ENCODE data around the gene LY6G6F. TPM values are rescaled to one million over a fixed set of nuclear protein-coding genes. Genes with fewer than 3 reads are reported as not detected.
"Not testable (repeated sequence)": the region's sequence is repeated elsewhere in the genome, so short reads cannot be mapped to it uniquely, and the experiment has no call there.

Gene LY6G6F
- total RNA-seq, 1 donor from 2014 or later = not detected

DNA sequence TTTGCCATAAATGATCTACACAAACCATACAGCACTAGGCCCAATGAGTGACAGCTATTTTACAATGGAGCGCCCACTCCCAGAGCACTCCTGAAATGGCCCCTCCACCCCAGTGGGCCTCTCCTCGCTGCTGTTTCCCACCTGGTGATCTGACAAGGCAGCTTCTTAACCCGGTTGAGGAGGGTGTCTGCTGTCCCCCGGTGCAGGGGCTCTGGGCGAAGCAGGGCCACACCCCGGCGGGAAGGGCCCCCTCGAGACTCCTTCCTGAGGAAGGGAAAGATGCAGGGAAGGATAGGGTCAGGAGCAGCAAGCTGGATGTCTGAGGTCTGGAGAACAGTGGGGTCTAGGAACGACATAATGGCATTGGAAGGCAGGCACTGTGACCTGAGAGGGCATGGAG lies 13.8 kb upstream of the LY6G6F start:
- ATAC-seq (no peak), DNase-seq (ENCODE audit: missing footprints) (no peak)
- intact Hi-C loops (cut with DNase I) = no loop called here

DNA sequence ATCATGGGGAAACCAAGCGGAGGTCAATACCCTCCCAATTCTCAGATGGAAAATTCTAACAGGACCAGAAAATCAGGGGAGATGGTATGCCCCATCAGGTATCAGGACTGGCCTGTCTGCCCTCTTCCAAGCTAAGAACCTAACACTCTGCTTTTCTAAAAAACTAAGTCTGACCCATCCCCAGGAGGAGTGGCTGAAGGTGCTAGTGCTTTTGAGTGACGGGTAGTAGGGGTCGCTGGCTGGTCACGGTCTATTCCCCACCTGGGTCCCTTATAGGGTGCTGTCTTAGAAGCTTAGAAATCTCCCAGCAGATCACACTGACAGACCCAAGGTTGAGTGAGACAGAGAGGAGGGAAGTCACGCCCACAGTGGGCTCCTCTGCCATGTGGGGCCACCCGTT lies 13.1 kb upstream of the LY6G6F start:
- intact Hi-C loops (cut with DNase I) = no loop called here
- ATAC-seq (no peak), DNase-seq (ENCODE audit: missing footprints) (no peak)

DNA sequence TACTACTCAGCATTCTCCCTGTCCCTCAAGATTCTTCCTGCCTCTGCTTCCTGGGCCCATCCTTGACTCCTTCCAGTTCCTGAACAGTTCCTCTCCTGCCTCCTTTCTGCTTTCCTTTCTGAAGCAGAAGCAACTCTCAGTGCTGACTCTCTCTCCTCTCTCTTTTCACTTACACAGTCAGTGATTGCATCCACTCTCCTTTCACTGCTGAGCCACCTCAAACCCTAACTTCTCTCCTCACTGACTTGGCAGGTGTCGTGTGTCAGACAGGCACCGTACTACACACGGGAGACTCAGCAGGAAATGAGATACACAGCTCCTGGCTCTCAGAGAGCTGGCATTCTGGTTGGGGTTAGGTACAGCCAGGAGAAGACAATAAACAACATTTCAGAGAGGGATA lies 9.1 kb upstream of the LY6G6F start:
- intact Hi-C loops (cut with DNase I) = no loop called here
- ATAC-seq = no peak
- DNase-seq (ENCODE audit: missing footprints) = no peak

DNA sequence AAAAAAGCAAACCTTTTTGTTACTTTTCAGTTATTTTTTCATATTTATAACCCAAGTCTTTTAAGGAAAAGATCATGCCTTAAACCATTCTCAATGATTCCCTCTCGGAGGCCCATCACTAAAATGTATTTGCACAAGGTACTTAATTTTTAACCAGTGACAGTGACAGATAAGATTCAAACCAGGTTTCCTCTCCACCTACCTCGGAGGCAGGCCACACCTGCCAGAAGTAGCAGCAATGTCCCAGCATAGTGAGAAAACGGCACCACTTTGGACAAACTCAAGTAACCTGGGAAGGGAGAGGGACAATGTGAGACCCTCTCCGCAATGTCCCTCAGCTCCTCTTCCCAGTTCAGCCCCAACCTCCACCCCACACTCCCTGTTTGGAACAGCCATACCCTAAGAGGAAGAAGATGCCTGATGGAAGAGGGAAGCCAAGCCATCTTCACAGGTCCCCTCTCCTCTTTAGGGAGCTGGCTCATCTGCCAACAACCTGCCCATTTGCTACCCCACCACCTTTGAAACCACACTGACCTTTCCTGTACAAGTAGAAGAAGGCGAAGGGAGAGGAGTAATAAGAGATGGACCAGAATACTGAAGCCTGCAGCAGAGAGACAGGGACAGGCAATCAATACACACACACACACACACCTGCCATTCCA lies 5.8 kb upstream of the LY6G6F start:
- ATAC-seq (no peak), DNase-seq (ENCODE audit: missing footprints) (no peak)
- intact Hi-C loops (cut with DNase I) = loop anchor here (5.0 kb wide), 1 partner anchor 79 kb away; the partner anchor contains the start of gene PRRC2A

DNA sequence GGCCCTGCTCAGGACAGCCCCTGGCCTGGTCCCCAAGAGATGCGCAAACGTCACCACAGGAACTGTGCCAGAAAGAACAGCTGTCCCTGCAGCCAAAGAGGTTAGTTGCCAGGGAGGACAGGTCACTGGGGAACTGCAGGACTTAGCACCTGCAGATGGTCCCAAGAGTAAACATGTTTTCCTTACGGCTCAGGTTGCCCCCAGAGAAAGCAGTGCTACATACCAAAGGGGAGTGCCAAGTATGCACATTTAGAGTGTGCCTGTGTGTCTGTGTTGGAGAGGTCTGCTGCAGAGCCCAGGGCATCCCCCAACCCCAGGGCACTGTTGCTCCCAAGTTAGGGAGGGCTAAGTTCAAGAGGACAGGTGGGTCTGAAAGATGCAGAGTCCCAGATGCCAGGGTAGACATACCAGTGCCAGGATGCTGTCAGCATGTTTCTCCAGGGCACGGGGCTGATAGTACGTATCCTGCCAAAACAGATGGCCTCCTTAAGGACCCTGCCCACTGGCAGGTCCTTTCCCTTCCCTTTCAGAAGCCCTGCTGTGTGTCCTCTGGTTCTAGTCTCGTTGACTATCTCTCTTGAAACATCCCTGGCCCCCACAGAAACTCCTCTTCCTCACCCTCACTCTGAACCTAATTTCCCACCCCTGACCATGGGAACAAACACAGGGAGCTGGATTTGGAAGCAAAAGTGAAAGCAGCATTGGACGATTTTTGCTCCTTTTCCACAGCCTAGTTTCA lies 4.8 kb upstream of the LY6G6F start:
- DNase-seq (ENCODE audit: missing footprints) (no peak), ATAC-seq (no peak)
- intact Hi-C loops (cut with DNase I) = loop anchor here (2.0 to 5.0 kb wide), 3 partner anchors 29 to 80 kb away; partner anchors contain the start of genes CSNK2B and PRRC2A

DNA sequence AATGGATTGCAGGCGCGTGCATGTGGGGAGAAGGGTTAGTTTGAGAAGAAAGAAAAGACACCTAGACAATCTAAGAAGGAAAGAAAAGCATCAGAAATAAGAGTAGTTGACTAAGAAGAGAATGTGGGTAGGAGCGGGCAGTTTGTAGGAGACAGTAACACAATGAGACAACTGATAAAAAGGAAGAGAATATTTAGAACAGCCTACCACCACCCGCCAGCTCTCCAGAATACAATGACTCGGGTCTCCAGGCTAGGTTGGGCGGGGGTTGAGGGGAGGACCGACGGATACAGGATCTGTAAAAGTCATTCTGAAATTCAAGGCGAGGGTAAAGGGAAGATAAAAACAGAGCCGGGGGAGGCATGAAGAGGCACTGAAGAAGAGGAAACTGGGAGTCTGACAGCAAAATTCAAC lies 4.3 kb upstream of the LY6G6F start:
- intact Hi-C loops (cut with DNase I) = loop anchor here (2.0 to 5.0 kb wide), 3 partner anchors 28 to 80 kb away; partner anchors contain the start of genes CSNK2B and PRRC2A
- ATAC-seq (peak; percentile 9), DNase-seq (ENCODE audit: missing footprints) (no peak)

DNA sequence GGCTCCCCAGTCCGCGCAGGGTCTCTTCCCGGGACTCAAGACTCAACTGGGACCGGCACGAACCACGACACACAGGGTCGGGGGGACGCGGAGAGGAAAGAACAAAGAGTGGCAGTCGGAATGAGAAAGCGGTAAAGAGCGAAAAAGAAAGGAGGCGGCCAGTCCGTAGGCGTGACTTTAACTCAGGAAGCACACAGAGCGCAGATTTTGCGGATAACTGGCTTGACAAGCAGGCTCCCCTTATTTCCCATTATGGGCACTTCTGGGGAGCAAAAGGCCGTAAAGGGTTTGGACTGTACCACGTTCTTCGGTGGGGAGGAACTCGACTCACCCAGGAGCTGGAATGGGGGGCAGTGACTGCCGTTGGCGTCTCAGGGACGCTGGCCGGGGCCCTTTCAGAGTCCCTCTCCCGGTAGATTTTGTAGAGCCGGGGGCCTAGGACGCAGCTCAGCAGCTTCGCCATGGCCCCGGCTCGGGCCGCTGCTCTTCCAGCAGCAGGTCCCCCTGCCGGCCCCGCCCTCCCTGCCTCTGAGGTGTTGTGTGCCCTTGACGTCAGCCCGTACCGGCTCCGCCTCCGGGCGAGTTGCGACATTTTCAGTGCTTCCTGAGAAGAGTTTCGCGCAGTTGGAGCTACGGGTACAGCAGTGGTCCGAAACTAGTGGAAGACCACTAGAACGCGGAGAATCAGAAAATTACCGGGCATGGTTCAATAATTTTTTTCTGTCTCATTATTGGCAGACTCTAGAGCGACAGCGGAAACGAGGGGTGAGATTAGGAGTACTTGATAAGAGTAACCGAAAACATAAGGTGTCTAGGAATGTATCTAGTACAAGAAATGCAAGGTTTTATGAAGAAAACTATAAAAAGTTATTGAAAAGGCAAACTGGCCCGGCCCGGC lies 3.6 kb upstream of the LY6G6F start, which contains the start of gene ABHD16A:
Gene ABHD16A, minus strand, starts transcription at position 506 of the 898 bp plus-strand sequence. Its CDS starts 43 bp downstream, at position 463.
- intact Hi-C loops (cut with DNase I) = loop anchor here (2.0 to 5.0 kb wide), 3 partner anchors 28 to 81 kb away; partner anchors contain the start of genes CSNK2B and PRRC2A
- ATAC-seq = peak; percentile 98
- peak; percentile 100 for DNase-seq (ENCODE audit: missing footprints)

DNA sequence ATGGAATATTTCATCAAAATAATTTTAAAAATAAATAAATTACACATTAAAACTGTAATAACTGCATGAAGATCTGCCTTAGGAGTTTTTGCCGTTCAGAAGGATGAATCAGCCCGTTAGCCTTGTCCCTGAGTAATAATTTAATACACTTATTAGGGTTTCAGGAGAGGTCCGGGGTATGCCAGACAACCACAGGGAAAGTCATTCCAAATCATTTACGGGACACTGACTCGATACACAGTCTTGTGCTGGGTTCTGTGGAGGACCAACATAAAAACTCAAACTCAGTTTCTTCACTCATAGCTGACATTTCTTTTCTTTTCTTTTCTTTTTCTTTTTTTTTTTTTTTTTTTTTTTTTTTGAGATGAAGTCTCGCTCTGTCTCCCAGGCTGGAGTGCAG lies 735 bp upstream of the LY6G6F start:
- intact Hi-C loops (cut with DNase I) = no loop called here
- DNase-seq (ENCODE audit: missing footprints) = no peak
- ATAC-seq = no peak

DNA sequence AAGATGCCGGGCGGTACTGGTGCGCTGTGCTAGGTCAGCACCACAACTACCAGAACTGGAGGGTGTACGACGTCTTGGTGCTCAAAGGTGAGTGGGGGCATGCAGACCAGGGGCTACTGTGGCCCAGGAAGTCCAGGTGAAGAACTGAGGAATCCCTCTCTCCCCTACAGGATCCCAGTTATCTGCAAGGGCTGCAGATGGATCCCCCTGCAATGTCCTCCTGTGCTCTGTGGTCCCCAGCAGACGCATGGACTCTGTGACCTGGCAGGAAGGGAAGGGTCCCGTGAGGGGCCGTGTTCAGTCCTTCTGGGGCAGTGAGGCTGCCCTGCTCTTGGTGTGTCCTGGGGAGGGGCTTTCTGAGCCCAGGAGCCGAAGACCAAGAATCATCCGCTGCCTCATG lies 1.0 kb downstream of the LY6G6F start:
- intact Hi-C loops (cut with DNase I) = no loop called here
- ATAC-seq (no peak), DNase-seq (ENCODE audit: missing footprints) (no peak)

DNA sequence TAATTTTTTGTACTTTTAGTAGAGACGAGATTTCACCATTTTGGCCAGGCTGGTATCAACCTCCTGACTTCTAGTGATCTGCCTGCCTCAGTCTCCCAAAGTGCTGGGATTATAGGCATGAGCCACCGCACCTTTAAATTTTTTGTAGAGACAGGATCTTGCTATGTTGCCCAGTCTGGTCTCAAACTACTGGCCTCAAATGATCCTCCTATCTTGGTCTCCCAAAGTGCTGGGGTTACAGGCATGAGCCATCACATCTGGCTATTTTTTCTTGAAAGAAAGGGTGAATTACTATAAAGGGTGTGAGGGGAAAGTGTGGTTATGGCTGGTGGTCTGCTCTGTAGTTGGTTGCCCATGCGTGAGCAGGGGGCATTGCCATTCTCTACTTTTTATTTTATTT lies 1.6 kb downstream of the LY6G6F start:
- ATAC-seq = no peak
- DNase-seq (ENCODE audit: missing footprints) = no peak
- intact Hi-C loops (cut with DNase I) = no loop called here

DNA sequence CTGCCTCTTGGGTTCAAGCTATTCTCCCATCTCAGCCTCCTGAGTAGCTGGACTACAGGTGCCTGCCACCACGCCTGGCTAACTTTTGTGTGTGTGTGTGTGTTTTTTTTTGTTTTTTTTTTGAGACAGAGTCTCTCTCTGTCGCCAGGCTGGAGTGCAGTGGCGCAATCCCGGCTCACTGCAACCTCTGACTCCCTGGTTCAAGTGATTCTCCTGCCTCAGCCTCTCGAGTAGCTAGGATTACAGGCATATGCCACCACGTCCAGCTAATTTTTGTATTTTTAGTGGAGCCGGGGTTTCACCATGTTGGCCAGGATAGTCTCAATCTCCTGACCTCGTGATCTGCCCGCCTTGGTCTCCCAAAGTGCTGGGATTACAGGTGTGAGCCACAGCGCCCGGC lies 2.5 kb downstream of the LY6G6F start:
- intact Hi-C loops (cut with DNase I); ATAC-seq: not testable (repeated sequence)

DNA sequence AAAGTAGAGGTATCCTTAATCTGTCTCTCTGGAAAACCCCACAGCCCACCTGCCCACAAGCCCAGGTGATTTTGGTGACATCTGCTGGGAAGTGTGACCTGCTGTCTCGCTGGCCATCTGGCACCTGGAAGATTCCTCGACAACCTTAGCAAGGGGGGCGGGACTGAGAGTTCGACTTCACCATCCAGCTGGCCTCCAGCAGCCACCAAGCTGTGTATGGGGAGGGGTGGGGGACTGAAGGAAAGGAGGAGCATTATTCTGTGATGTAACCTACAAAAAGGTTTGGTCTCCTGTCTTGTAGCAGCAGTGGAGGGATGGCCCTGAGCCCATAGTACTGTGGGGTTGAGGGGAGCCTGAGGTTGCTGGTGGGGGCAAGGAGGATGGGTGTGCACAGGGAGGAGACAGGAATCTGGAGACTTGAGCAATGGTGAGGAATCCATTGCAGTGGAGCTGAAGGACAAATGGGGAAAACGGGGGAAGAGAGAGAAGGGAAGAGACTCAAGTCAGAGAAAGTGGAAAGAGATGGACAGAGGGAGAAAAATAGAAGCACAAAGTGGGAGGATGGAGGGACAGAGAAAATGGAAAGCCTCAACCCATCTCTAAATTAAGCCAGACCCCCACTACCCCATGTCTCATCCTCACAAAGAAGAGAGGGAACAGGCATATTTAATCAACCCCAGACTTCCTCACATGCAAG lies 4.0 kb downstream of the LY6G6F start:
- ATAC-seq (no peak), DNase-seq (ENCODE audit: missing footprints) (no peak)
- intact Hi-C loops (cut with DNase I) = no loop called here

More for the DNA sequence above, 2.5 kb downstream of the LY6G6F start:
- DNase-seq (ENCODE audit: missing footprints) = not testable (repeated sequence)

DNA sequence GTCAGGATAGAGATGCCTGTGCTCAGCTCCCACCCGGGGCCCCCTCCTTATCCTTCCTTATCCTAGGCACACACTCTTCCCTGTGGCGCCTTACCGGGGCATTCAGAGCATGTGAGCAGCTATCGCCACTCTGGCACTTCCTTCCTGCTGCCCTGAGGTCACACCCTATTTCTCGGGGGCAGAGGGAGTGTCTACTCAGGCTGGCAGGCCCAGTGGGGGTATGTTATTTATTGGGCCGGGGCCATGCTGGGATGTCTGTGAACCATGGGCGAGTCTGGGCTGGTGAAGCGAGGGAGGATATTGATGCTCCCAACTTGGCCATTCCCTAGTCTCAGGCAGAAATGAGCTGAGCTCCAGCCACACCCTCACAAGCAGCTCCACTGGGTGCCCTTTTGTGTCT lies 4.6 kb downstream of the LY6G6F start:
- DNase-seq (ENCODE audit: missing footprints) = no peak
- no peak for ATAC-seq
- intact Hi-C loops (cut with DNase I) = no loop called here

DNA sequence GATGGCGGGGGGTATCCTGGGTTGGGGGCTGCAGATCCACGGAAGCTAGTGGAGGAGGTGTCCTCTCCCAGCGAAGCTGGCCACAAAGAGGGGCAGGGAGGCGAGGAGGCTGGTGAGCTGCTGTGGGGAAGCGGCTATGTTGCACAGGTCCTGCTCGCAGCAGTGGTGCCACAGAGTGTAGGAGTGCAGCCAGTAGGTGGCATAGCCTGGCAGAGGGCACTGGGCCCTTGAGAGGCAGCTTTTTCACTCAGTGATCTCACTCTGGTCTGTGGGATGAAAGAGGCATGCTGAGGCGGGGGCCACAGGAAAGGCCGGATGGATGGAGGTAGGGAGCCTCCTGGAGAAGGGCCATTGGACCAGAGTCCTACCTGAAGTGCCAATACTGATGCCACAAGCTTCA lies 5.6 kb downstream of the LY6G6F start:
- ATAC-seq (peak; percentile 59), DNase-seq (ENCODE audit: missing footprints) (no peak)
- intact Hi-C loops (cut with DNase I) = no loop called here

DNA sequence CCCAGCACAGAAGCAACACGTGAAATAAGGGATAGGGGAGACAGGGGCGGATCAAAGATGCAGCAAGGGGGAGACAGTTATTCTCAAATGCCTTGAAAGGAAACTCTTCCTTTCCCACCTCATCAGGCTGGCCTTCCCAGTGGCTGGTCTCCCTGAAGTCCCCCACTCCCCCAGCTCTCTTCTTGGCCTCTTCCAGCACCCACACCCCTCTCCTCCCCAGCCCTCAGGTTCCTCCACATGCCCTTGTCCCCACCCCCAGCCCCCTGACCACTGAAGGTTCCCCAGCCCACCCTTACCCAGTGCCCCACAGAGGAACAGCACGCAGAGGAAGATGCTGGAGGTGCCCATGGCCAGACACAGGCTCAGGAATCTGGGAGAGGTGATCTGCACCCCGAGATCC lies 6.8 kb downstream of the LY6G6F start:
- no peak for ATAC-seq
- no peak for DNase-seq (ENCODE audit: missing footprints)

DNA sequence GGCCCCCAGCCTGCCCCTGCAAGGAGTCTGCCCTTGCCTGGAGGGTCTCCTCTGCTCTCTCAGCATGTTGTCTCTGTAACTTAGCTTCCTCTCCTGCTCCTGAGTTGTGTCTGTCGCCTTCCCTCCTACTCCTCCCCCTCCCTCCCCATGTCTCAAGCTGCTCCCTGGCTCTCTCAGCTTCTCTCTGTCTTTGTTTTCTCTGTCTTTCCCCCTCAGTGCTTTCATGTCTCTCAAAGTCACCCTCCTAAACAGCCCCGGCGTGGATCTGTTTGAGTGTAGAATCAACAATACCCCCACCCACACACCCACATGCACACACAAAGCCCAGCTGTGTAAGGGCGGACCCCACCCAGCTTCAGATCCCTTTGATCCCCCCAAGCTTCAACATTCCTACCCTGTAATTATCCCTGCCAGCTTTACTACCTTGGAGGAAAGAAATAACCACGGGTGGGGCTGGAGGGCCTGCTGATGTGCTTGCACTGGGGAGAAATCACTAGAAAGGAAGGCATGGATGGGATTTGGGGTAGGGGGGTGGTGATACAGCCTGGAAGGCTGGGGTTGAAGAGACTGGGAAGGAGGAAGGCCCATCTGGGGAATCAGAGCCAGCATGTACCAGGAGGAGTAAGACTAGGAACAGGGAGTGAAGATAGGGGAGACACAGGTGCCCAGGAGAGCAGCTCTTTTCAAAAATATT lies 7.5 kb downstream of the LY6G6F start:
- intact Hi-C loops (cut with DNase I) = no loop called here
- DNase-seq (ENCODE audit: missing footprints) = no peak
- no peak for ATAC-seq

More for the DNA sequence above, 6.8 kb downstream of the LY6G6F start:
- intact Hi-C loops (cut with DNase I) = no loop called here

DNA sequence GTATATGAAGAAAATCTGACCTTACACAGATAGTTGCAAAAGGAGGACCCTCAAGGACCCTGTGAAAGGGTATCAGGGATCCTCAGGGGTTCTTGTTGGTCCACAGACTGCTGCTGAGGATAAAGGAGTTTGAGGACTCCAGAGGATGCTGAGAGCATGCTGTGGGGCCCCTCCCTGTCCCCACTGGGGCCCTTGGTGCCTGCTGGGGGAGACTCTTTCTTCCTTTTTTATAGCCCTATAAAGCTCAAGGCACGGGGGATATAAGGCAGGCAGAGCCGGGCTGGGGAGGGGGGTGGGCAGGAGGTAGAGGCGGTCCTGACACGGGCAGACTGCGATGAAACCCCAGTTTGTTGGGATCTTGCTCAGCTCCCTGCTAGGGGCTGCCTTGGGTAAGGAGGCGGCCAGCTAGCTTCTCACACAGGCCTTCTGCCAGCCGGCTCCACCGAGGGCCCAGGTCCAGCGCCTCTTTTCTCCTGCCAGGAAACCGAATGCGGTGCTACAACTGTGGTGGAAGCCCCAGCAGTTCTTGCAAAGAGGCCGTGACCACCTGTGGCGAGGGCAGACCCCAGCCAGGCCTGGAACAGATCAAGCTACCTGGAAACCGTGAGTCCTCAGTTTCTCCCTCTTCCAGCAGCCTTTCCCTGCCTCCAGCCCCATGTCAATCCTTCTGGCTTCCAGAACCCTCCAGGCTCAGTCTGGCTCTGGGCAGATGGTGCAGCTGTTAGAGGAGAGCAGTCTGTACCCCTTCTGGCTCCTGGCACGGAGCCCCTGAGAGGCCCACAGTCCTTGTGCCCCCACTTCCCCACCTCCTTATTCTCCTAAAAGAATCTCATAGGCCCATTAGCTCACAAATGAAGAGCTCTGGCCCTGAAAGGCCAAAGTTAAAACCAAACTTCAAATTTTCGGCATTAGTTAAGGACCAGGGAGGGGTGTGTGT lies 8.6 kb downstream of the LY6G6F start, which contains the start of gene LY6G6D:
Gene LY6G6D, plus strand, starts transcription at position 327 of the 937 bp plus-strand sequence. Its CDS starts 8 bp downstream, at position 335.
- intact Hi-C loops (cut with DNase I) = no loop called here
- ATAC-seq (no peak), DNase-seq (ENCODE audit: missing footprints) (no peak)

All from Right ventricle myocardium inferior (tissue), 1 donor.